Smooth muscle cell (in vitro differentiated cells): ENCODE data around the gene RAB30. TPM values are rescaled to one million over a fixed set of nuclear protein-coding genes. Genes with fewer than 3 reads are reported as not detected.
A peak's percentile ranks its signal among the peaks of the same experiment; 100 is the strongest.
"Not testable (repeated sequence)": the region's sequence is repeated elsewhere in the genome, so short reads cannot be mapped to it uniquely, and the experiment has no call there.

Source experiments
- DNase-seq: peaks from one replicate; lab custom pipeline; 2025; ENCODE audit not compliant: unreplicated experiment; lab: John Stamatoyannopoulos, UW
- H2AFZ ChIP-seq: fragments of 200-600 bp; sonication (generic); 2 replicates; pipeline ENCODE4 v1.6.0; 2016; ENCODE audit warnings: antibody characterized with exemption, low read depth, mild to moderate bottlenecking
- H3F3A ChIP-seq: fragments of 200-600 bp; sonication (generic); 2 replicates; pipeline ENCODE4 v1.6.0; 2017; ENCODE audit warnings: antibody characterized with exemption, low read depth
- H3K27ac ChIP-seq: fragments of 200-600 bp; sonication (generic); 2 replicates; pipeline ENCODE4 v1.5.1; 2016; ENCODE audit warnings: low read depth, mild to moderate bottlenecking
- H3K27me3 ChIP-seq: fragments of 200-600 bp; sonication (generic); 2 replicates; pipeline ENCODE4 v1.6.1; 2016; ENCODE audit warnings: low read depth, mild to moderate bottlenecking
- H3K36me3 ChIP-seq: fragments of 200-600 bp; sonication (generic); 2 replicates; pipeline ENCODE4 v1.5.1; 2016; ENCODE audit warnings: low read depth
- H3K4me1 ChIP-seq: fragments of 200-600 bp; sonication (generic); 2 replicates; pipeline ENCODE4 v1.5.1; 2016; ENCODE audit warnings: low read depth
- H3K4me2 ChIP-seq: fragments of 200-600 bp; sonication (generic); 2 replicates; pipeline ENCODE4 v1.6.0; 2016; ENCODE audit warnings: mild to moderate bottlenecking
- H3K4me3 ChIP-seq: fragments of 200-600 bp; sonication (generic); 2 replicates; pipeline ENCODE4 v1.5.1; 2016; ENCODE audit warnings: mild to moderate bottlenecking
- H3K79me2 ChIP-seq: fragments of 200-600 bp; sonication (generic); 2 replicates; pipeline ENCODE4 v1.6.0; 2016; ENCODE audit warnings: low read depth, mild to moderate bottlenecking
- H3K9ac ChIP-seq: fragments of 200-600 bp; sonication (generic); 2 replicates; pipeline ENCODE4 v1.6.0; 2016; ENCODE audit warnings: low read depth
- H3K9me3 ChIP-seq: fragments of 200-600 bp; sonication (generic); replicated peaks from 2 replicates; pipeline ENCODE4 v1.5.1; 2016; ENCODE audit warnings: low read depth
- H4K20me1 ChIP-seq: fragments of 200-600 bp; sonication (generic); 2 replicates; pipeline ENCODE4 v1.6.0; 2016; ENCODE audit warnings: low read depth
- WGBS: methylation state at CpG from one replicate; pipeline ENCODE4 v1.1.7; 2016; ENCODE audit warnings: low lambda C conversion rate; 5-methylcytosine and 5-hydroxymethylcytosine counted together
- polyA plus RNA-seq: library from polyadenylated mRNA; unstranded; fragments of >200 nt; fragmentation: Nextera tagmentation; extraction: Ambion mirVana; gene quantifications from 2 replicates; pipeline ENCODE4 v1.2.1, GENCODE V29; 2016
- total RNA-seq: library from RNA; depleted of rRNA; stranded (reverse); fragments of >200 nt; gene quantifications from 2 replicates; pipeline ENCODE4 v1.2.3, GENCODE V29; 2014
- TF ChIP-seq, protein P1 (sequence below): fragments of 200-600 bp; sonication (generic); IDR thresholded peaks from 2 replicates; pipeline ENCODE4 v1.5.1; 2017; ENCODE audit warnings: borderline replicate concordance, mild to moderate bottlenecking, antibody characterized with exemption; ENCODE audit not compliant: insufficient read depth, poor library complexity, severe bottlenecking

The RAB30 gene
- total and polyA plus RNA-seq, 2 experiments from 2014 or later, result 11.2 to 19.6 TPM

GRCh38 chr11:83012168-83013067 lies 59.3 kb downstream of the RAB30 start:
- no peak overlapping the region for H3K9ac ChIP-seq
- no peak overlapping the region for H3K27ac ChIP-seq
- TF ChIP-seq, protein P1, sequence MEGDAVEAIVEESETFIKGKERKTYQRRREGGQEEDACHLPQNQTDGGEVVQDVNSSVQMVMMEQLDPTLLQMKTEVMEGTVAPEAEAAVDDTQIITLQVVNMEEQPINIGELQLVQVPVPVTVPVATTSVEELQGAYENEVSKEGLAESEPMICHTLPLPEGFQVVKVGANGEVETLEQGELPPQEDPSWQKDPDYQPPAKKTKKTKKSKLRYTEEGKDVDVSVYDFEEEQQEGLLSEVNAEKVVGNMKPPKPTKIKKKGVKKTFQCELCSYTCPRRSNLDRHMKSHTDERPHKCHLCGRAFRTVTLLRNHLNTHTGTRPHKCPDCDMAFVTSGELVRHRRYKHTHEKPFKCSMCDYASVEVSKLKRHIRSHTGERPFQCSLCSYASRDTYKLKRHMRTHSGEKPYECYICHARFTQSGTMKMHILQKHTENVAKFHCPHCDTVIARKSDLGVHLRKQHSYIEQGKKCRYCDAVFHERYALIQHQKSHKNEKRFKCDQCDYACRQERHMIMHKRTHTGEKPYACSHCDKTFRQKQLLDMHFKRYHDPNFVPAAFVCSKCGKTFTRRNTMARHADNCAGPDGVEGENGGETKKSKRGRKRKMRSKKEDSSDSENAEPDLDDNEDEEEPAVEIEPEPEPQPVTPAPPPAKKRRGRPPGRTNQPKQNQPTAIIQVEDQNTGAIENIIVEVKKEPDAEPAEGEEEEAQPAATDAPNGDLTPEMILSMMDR, result no peak
- H3K27me3 ChIP-seq, result no peaks in the 10 kb centered on the region
- H3K4me2 ChIP-seq, result no peak overlapping the region
- no peaks in the 10 kb centered on the region for H3K9me3 ChIP-seq
- H4K20me1 ChIP-seq, result peaks cover 53% of the 10 kb centered on the region
- no peak overlapping the region for H2AFZ ChIP-seq
- WGBS, result 75% methylated on average over 7 of the region's 7 CpGs
- H3K79me2 ChIP-seq, result peaks cover 32% of the 10 kb centered on the region
- DNase-seq, result no peak
- no peak overlapping the region for H3K4me3 ChIP-seq
- H3K36me3 ChIP-seq, result no peaks in the 10 kb centered on the region
- H3K4me1 ChIP-seq, result peaks cover 15% of the 10 kb centered on the region
- H3F3A ChIP-seq, result peaks cover 8% of the 10 kb centered on the region

- Histone ChIP-seq H3K4me3 (no peak overlapping the region), H4K20me1 (peaks cover 51% of the 10 kb centered on the region), H2AFZ (no peak overlapping the region), H3K9ac (no peak overlapping the region), H3K27ac (no peak overlapping the region), H3K79me2 (peaks cover 33% of the 10 kb centered on the region), H3K4me2 (no peak overlapping the region), H3K4me1 (peaks cover 18% of the 10 kb centered on the region), H3K9me3 (no peaks in the 10 kb centered on the region), H3F3A (peaks cover 8% of the 10 kb centered on the region), H3K36me3 (no peaks in the 10 kb centered on the region), H3K27me3 (no peaks in the 10 kb centered on the region)
- DNase-seq, result no peak
- 96% methylated on average over 2 of the region's 2 CpGs for WGBS
- TF ChIP-seq, protein P1, result no peak
Observed at GRCh38 chr11:83011333-83012167, 60.1 kb downstream of the RAB30 start.

- Histone ChIP-seq H3K36me3 (no peaks in the 10 kb centered on the region), H3K4me1 (peaks cover 18% of the 10 kb centered on the region), H3K4me3 (no peak overlapping the region), H3K27me3 (no peaks in the 10 kb centered on the region), H3K4me2 (no peak overlapping the region), H2AFZ (no peak overlapping the region), H3K79me2 (peaks cover 47% of the 10 kb centered on the region), H3K9ac (no peak overlapping the region), H3K27ac (no peak overlapping the region), H3F3A (peaks cover 8% of the 10 kb centered on the region), H3K9me3 (no peaks in the 10 kb centered on the region), H4K20me1 (peaks cover 54% of the 10 kb centered on the region)
- WGBS, result 97% methylated on average over 2 of the region's 2 CpGs
- TF ChIP-seq, protein P1, result no peak
- no peak for DNase-seq
Observed at GRCh38 chr11:83009999-83010398, 61.7 kb downstream of the RAB30 start.

DNA sequence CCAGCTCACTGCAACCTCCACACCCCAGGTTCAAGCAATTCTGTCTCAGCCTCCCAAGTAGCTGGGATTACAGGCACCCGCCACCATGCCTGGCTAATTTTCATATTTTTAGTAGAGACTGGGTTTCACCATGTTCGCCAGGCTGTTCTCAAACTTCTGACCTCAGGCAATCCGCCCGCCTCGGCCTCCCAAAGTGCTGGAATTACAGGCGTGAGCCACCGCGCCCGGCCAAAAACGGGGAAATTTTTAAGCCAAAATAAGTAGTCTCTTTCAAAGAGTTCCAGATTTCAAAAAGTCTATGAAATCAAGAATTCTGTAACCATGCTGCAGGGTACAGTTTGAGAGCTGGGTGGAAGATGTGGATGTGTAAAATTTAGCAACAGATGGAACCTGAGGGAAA lies 62.6 kb downstream of the RAB30 start:
- H3K27me3 ChIP-seq, H3K9me3 ChIP-seq, DNase-seq, H3F3A ChIP-seq, H3K36me3 ChIP-seq, H3K27ac ChIP-seq, H2AFZ ChIP-seq, H3K9ac ChIP-seq, H3K4me3 ChIP-seq: not testable (repeated sequence)
- H3K79me2 ChIP-seq, result peaks cover 50% of the 10 kb centered on the region
- H3K4me1 ChIP-seq, result peaks cover 18% of the 10 kb centered on the region
- 98% methylated on average over 10 of the region's 10 CpGs for WGBS
- H4K20me1 ChIP-seq, result peaks cover 54% of the 10 kb centered on the region
- H3K4me2 ChIP-seq, result peak overlapping the region; percentile 64
